ENCODE results near the gene TAOK3.

- no peak for TF ChIP-seq POLR2AphosphoS5 (IDR thresholded peaks at IDR 0.05)
- TF ChIP-seq CTCF (IDR thresholded peaks at IDR 0.05), result no peak
These were observed 152.0 kb downstream of the TAOK3 start for GRCh38 chr12:118220702-118221101.

Data from prostate gland (tissue), 2 donors.